ENCODE measurements around the gene TUBB4B. TPM values are rescaled to one million over a fixed set of nuclear protein-coding genes. Genes with fewer than 3 reads are reported as not detected.

Gene TUBB4B
- total RNA-seq, 3 donors from 2014 or later (not counting 1 experiment from before 2014, with no cell fraction given) = 84.4 to 121 (median 93.9) TPM

DNA sequence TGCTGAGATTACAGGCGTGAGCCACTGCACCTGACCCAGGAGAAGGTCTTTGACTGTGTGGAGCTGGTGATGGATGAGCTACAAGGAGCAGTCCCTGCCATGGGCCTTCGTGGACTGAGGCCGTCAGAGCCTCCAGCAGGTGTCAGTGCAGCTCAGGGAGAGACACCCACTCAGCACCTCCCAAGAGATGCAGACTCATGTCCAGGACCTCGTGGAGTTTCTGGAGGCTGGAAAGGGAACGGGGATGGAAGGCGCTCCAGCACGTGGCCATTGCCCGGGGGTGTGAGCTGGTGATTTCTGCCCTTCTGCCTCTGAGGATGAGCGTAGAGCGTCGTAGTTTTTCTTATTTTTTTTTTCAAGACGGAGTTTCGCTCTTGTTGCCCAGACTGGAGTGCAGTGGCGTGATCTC, 45.9 kb downstream of the TUBB4B start:
- no peaks in the 10 kb centered on the region for H3K27me3 Mint-ChIP-seq (ENCODE audit: low read depth in 2 of 2)
- ATAC-seq (peak in 1 of 3 donors; percentile 33), DNase-seq (peak in 1 of 2 donors; percentile 54)
- 61% methylated on average over 14 of the region's 14 CpGs for WGBS (ENCODE audit: insufficient coverage)
- Histone ChIP-seq H3K36me3 (ENCODE audit: control insufficient read depth, insufficient read depth, low read length) (peaks cover 4% of the 10 kb centered on the region), H3K4me3 (ENCODE audit: low read length) (no peak overlapping the region), H3K9me3 (ENCODE audit: control insufficient read depth, insufficient read depth, low read length) (no peaks in the 10 kb centered on the region), H3K4me1 (ENCODE audit: control insufficient read depth, insufficient read depth, low read length) (peaks cover 2% of the 10 kb centered on the region), H3K27ac (ENCODE audit: low read length) (no peak overlapping the region), H3K27me3 (ENCODE audit: control insufficient read depth, insufficient read depth, low read length) (no peaks in the 10 kb centered on the region)
- peaks cover 6 to 13% of the 10 kb centered on the region in 2 donors for H3K4me1 Mint-ChIP-seq
- peak overlapping the region in 1 of 2 donors; percentile 31 for H3K27ac Mint-ChIP-seq
- TF ChIP-seq, protein P1, sequence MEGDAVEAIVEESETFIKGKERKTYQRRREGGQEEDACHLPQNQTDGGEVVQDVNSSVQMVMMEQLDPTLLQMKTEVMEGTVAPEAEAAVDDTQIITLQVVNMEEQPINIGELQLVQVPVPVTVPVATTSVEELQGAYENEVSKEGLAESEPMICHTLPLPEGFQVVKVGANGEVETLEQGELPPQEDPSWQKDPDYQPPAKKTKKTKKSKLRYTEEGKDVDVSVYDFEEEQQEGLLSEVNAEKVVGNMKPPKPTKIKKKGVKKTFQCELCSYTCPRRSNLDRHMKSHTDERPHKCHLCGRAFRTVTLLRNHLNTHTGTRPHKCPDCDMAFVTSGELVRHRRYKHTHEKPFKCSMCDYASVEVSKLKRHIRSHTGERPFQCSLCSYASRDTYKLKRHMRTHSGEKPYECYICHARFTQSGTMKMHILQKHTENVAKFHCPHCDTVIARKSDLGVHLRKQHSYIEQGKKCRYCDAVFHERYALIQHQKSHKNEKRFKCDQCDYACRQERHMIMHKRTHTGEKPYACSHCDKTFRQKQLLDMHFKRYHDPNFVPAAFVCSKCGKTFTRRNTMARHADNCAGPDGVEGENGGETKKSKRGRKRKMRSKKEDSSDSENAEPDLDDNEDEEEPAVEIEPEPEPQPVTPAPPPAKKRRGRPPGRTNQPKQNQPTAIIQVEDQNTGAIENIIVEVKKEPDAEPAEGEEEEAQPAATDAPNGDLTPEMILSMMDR (IDR thresholded peaks at IDR 0.05) = no peak
- H3K4me3 Mint-ChIP-seq = no peak overlapping the region
- H3K36me3 Mint-ChIP-seq = no peaks in the 10 kb centered on the region
- intact Hi-C loops (cut with micrococcal nuclease) = no loop called here
- H3K9me3 Mint-ChIP-seq = no peaks in the 10 kb centered on the region

DNA sequence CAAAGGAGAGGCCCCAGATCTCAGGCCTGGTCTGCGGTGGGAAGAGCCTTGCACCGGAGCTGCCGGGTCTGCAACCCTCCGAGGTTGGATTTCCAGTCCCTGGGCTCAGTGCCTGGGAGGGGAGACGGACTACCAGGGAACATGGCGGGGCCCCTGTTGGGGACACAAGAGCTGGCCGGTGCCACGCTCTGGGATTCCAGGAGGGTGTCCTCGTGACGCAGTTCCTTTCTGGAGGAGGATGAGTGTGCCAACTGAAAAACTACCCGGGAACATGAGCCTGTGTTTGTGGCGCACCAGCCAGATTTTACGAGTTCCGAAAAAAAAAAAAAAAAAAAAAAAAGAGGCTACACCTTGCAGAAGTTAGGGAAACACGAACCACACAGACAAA, 52.0 kb downstream of the TUBB4B start:
- intact Hi-C loops (cut with micrococcal nuclease) = loop anchor here (10.0 kb wide), 1 partner anchor 232 kb away; no protein-coding TSS in a partner anchor
- TF ChIP-seq, protein P1 (IDR thresholded peaks at IDR 0.05) = no peak
- Histone ChIP-seq H3K36me3 (ENCODE audit: control insufficient read depth, insufficient read depth, low read length) (no peaks in the 10 kb centered on the region), H3K4me1 (ENCODE audit: control insufficient read depth, insufficient read depth, low read length) (peaks cover 15% of the 10 kb centered on the region), H3K27me3 (ENCODE audit: control insufficient read depth, insufficient read depth, low read length) (peaks cover 23% of the 10 kb centered on the region), H3K4me3 (ENCODE audit: low read length) (no peak overlapping the region), H3K27ac (ENCODE audit: low read length) (no peak overlapping the region), H3K9me3 (ENCODE audit: control insufficient read depth, insufficient read depth, low read length) (no peaks in the 10 kb centered on the region)
- WGBS (ENCODE audit: insufficient coverage) = 96% methylated on average over 15 of the region's 15 CpGs
- Mint-ChIP-seq H3K4me1 (peaks cover 0 to 16% of the 10 kb centered on the region in 2 donors), H3K9me3 (no peaks in the 10 kb centered on the region), H3K27ac (no peak overlapping the region), H3K27me3 (ENCODE audit: low read depth in 2 of 2) (peaks cover 9 to 17% of the 10 kb centered on the region in 2 donors), H3K4me3 (no peak overlapping the region), H3K36me3 (no peaks in the 10 kb centered on the region)
- no peak for DNase-seq
- ATAC-seq = no peak

Other genes with a start within 250 kb of the TUBB4B start
- gene PAXX, start 248.9 kb upstream of the TUBB4B start, total RNA-seq = 100 to 1,000 TPM; 161 to 188 (median 161) TPM
- gene CLIC3, start 244.7 kb upstream of the TUBB4B start, total RNA-seq = 100 to 1,000 TPM; 144 to 286 (median 161) TPM
- gene ABCA2, start 213.1 kb upstream of the TUBB4B start, total RNA-seq = 100 to 1,000 TPM; 356 to 416 (median 357) TPM
- 1 to 10 TPM in 2 of 3 donors, under 1 TPM in 1; 0.99 to 5.1 (median 3.9) TPM for gene FUT7, start 209.2 kb upstream of the TUBB4B start, total RNA-seq
- gene NPDC1, start 195.1 kb upstream of the TUBB4B start, total RNA-seq = 1 to 10 TPM in 2 of 3 donors, under 1 TPM in 1; 0.87 to 5.6 (median 3.4) TPM
- not detected for gene ENTPD2, start 187.2 kb upstream of the TUBB4B start, total RNA-seq
- 1 to 10 TPM in 2 of 3 donors, under 1 TPM in 1; 0.59 to 2.6 (median 1.0) TPM for gene SAPCD2, start 170.7 kb upstream of the TUBB4B start, total RNA-seq
- gene UAP1L1, start 163.8 kb upstream of the TUBB4B start, total RNA-seq = 10 to 100 TPM; 10.5 to 25.8 (median 19.3) TPM
- gene MAN1B1, start 154.3 kb upstream of the TUBB4B start, total RNA-seq = 10 to 100 TPM; 75.1 to 99.4 (median 80.4) TPM
- gene DPP7, start 126.6 kb upstream of the TUBB4B start, total RNA-seq = 100 to 1,000 TPM; 233 to 264 (median 251) TPM
- gene GRIN1, start 102.1 kb upstream of the TUBB4B start, total RNA-seq = not detected
- not detected for gene LRRC26, start 71.2 kb upstream of the TUBB4B start, total RNA-seq
- not detected for gene TMEM210, start 69.2 kb upstream of the TUBB4B start, total RNA-seq
- 100 to 1,000 TPM; 146 to 172 (median 171) TPM for gene ANAPC2, start 52.7 kb upstream of the TUBB4B start, total RNA-seq
- 10 to 100 TPM; 45.1 to 53.5 (median 52.2) TPM for gene SSNA1, start 52.6 kb upstream of the TUBB4B start, total RNA-seq
- 10 to 100 TPM in 1 of 3 donors, 1 to 10 TPM in 2; 8.2 to 10.6 (median 8.4) TPM for gene TPRN, start 40.5 kb upstream of the TUBB4B start, total RNA-seq
- gene TMEM203, start 35.6 kb upstream of the TUBB4B start, total RNA-seq = 10 to 100 TPM; 22.1 to 30.5 (median 27.1) TPM
- 10 to 100 TPM; 31.1 to 36.0 (median 31.9) TPM for gene NDOR1, start 35.6 kb upstream of the TUBB4B start, total RNA-seq
- 1 to 10 TPM in 1 of 3 donors, under 1 TPM in 2; 0.82 to 1.6 (median 0.93) TPM for gene RNF208, start 19.0 kb upstream of the TUBB4B start, total RNA-seq
- under 1 TPM in 1 of 3 donors, not detected in 2; 0.38 TPM for gene CYSRT1, start 16.1 kb upstream of the TUBB4B start, total RNA-seq
- not detected for gene RNF224, start 13.8 kb upstream of the TUBB4B start, total RNA-seq
- not detected for gene SLC34A3, start 10.4 kb upstream of the TUBB4B start, total RNA-seq
- not detected for gene STPG3, start 10.0 kb downstream of the TUBB4B start, total RNA-seq
- gene NELFB, start 14.0 kb downstream of the TUBB4B start, total RNA-seq = 10 to 100 TPM; 42.9 to 53.8 (median 52.6) TPM
- gene TOR4A, start 36.4 kb downstream of the TUBB4B start, total RNA-seq = 10 to 100 TPM; 16.3 to 24.6 (median 19.2) TPM
- gene NRARP, start 61.0 kb downstream of the TUBB4B start, total RNA-seq = 1 to 10 TPM in 2 of 3 donors, under 1 TPM in 1; 0.88 to 2.3 (median 1.2) TPM
- gene EXD3, start 181.9 kb downstream of the TUBB4B start, total RNA-seq = 10 to 100 TPM; 28.0 to 35.3 (median 29.6) TPM
- 1 to 10 TPM; 4.7 to 10.0 (median 7.7) TPM for gene NOXA1, start 182.1 kb downstream of the TUBB4B start, total RNA-seq
- gene ENTPD8, start 200.1 kb downstream of the TUBB4B start, total RNA-seq = not detected
- 100 to 1,000 TPM in 1 of 3 donors, 10 to 100 TPM in 2; 78.1 to 111 (median 87.8) TPM for gene NSMF, start 218.0 kb downstream of the TUBB4B start, total RNA-seq

Measured in natural killer cell (primary cell).